RPMI8226 (cell line): ENCODE measurements around the gene COL23A1.

Experiments
- DNase-seq: peaks from one replicate; pipeline ENCODE4 v3.0.0-alpha.2; 2015

The COL23A1 gene

GRCh38 chr5:178553517-178553916 is 36.7 kb downstream of the COL23A1 start:
- no peak for DNase-seq

- DNase-seq = no peak
Measured at GRCh38 chr5:178551468-178551867, 38.7 kb downstream of the COL23A1 start.

GRCh38 chr5:178551059-178551458 is 39.1 kb downstream of the COL23A1 start:
- peak; percentile 16 for DNase-seq

- DNase-seq = no peak
Measured at GRCh38 chr5:178548746-178549145, 41.4 kb downstream of the COL23A1 start.

- no peak for DNase-seq
Measured at GRCh38 chr5:178547753-178548415, 42.3 kb downstream of the COL23A1 start.

GRCh38 chr5:178547052-178547666 is 43.0 kb downstream of the COL23A1 start:
- DNase-seq = no peak

GRCh38 chr5:178546675-178547033 is 43.5 kb downstream of the COL23A1 start:
- DNase-seq = no peak

- no peak for DNase-seq
Measured at GRCh38 chr5:178545941-178546674, 44.1 kb downstream of the COL23A1 start.

GRCh38 chr5:178545176-178545575 is 45.0 kb downstream of the COL23A1 start:
- DNase-seq = no peak

GRCh38 chr5:178544166-178544834 is 45.9 kb downstream of the COL23A1 start:
- no peak for DNase-seq

GRCh38 chr5:178542455-178542854 is 47.7 kb downstream of the COL23A1 start:
- DNase-seq = no peak

GRCh38 chr5:178540526-178540925 is 49.7 kb downstream of the COL23A1 start:
- DNase-seq = no peak

GRCh38 chr5:178538741-178539229 is 51.4 kb downstream of the COL23A1 start:
- DNase-seq = no peak

GRCh38 chr5:178537467-178538371 is 52.5 kb downstream of the COL23A1 start:
- DNase-seq = no peak

- DNase-seq = no peak
Measured at GRCh38 chr5:178536541-178537466, 53.4 kb downstream of the COL23A1 start.

GRCh38 chr5:178535299-178536175 is 54.7 kb downstream of the COL23A1 start:
- no peak for DNase-seq

GRCh38 chr5:178533136-178533535 is 57.1 kb downstream of the COL23A1 start:
- no peak for DNase-seq

GRCh38 chr5:178532666-178533065 is 57.5 kb downstream of the COL23A1 start:
- DNase-seq = no peak

GRCh38 chr5:178532236-178532635 is 58.0 kb downstream of the COL23A1 start:
- DNase-seq = no peak

GRCh38 chr5:178531786-178532185 is 58.4 kb downstream of the COL23A1 start:
- no peak for DNase-seq
